Spleen (tissue), 7 donors: ENCODE measurements around the gene ABI1.

Experiments
- CTCF ChIP-seq, 11 experiments: fragments of 200-600 bp in 7 of 11; fragments of 450-650 bp in 4 of 11; sonication (generic) in 4 of 11; IDR thresholded peaks in 8 of 11; conservative IDR thresholded peaks in 3 of 11; 1 replicate in 7 of 11; 2 replicates in 4 of 11; pipeline versions ENCODE4 v1.4.0 to v1.8.0; 2016 to 2021; ENCODE audit warnings: antibody characterized with exemption in 11 of 11, inconsistent platforms in 4 of 11, mild to moderate bottlenecking in 1 of 11
- POLR2A ChIP-seq, 3 donors: fragments of 450-650 bp; IDR thresholded peaks; one replicate each; pipeline ENCODE4 v1.5.1; 2017; ENCODE audit warnings: antibody characterized with exemption in 3 of 3, mild to moderate bottlenecking in 1 of 3
- POLR2AphosphoS5 ChIP-seq, 3 donors: sonication (generic); formaldehyde crosslinking; IDR thresholded peaks; one replicate each; pipeline ENCODE4 v1.5.1; 2017; ENCODE audit warnings: antibody characterized with exemption in 3 of 3
- donor health status: DM: no; HTN: no; CAD: no; lungs with moderate emphysema.
- donor health status: DM: no; HTN: no; CAD: no.
- donor health status: DM: no; HTN: no; CAD: no.

GRCh38 chr10:26770069-26770468 is 90.7 kb downstream of the ABI1 start:
- TF ChIP-seq POLR2AphosphoS5 (IDR thresholded peaks at IDR 0.05) = no peak
- TF ChIP-seq CTCF (IDR thresholded peaks at IDR 0.05 in 8 of 11, conservative IDR thresholded peaks at IDR 0.05 in 3 of 11) = no peak
- no peak for TF ChIP-seq POLR2A (IDR thresholded peaks at IDR 0.05)
